NCI-H1092 treated with DMSO at 0.1 percent for 48 hours (cell line): ENCODE data around the gene CMIP.

Experiments used
- DNase-seq: peaks from one replicate; lab custom pipeline; 2025; lab: John Stamatoyannopoulos, UW

The CMIP gene

GRCh38 chr16:81462683-81463082 is 18.1 kb downstream of the CMIP start:
- DNase-seq, result no peak

GRCh38 chr16:81463296-81463890 is 18.8 kb downstream of the CMIP start:
- DNase-seq, result no peak

GRCh38 chr16:81464279-81464678 is 19.7 kb downstream of the CMIP start:
- DNase-seq, result no peak

- DNase-seq, result no peak
These were observed 20.9 kb downstream of the CMIP start for GRCh38 chr16:81465375-81465943.

- DNase-seq, result no peak
These were observed 21.9 kb downstream of the CMIP start for GRCh38 chr16:81466356-81466980.

GRCh38 chr16:81467072-81467471 is 22.5 kb downstream of the CMIP start:
- no peak for DNase-seq

- DNase-seq, result no peak
These were observed 23.2 kb downstream of the CMIP start for GRCh38 chr16:81467815-81468214.

GRCh38 chr16:81468269-81468902 is 23.8 kb downstream of the CMIP start:
- no peak for DNase-seq

GRCh38 chr16:81469183-81469677 is 24.6 kb downstream of the CMIP start:
- DNase-seq, result no peak

- no peak for DNase-seq
These were observed 25.3 kb downstream of the CMIP start for GRCh38 chr16:81469710-81470535.

GRCh38 chr16:81470796-81471636 is 26.4 kb downstream of the CMIP start:
- DNase-seq, result no peak

GRCh38 chr16:81471882-81472281 is 27.3 kb downstream of the CMIP start:
- DNase-seq, result no peak

- DNase-seq, result no peak
These were observed 27.8 kb downstream of the CMIP start for GRCh38 chr16:81472391-81472790.

GRCh38 chr16:81473066-81473488 is 28.5 kb downstream of the CMIP start:
- no peak for DNase-seq

- no peak for DNase-seq
These were observed 28.9 kb downstream of the CMIP start for GRCh38 chr16:81473558-81473957.

GRCh38 chr16:81473969-81474959 is 29.7 kb downstream of the CMIP start:
- DNase-seq, result no peak

- DNase-seq, result no peak
These were observed 33.4 kb downstream of the CMIP start for GRCh38 chr16:81477697-81478693.

GRCh38 chr16:81478876-81479511 is 34.4 kb downstream of the CMIP start:
- no peak for DNase-seq
